Measurements from ENCODE around the gene MXRA8.
A peak's percentile ranks its signal among the peaks of the same experiment; 100 is the strongest.
"Not testable (repeated sequence)": the region's sequence is repeated elsewhere in the genome, so short reads cannot be mapped to it uniquely, and the experiment has no call there.

MXRA8 gene

GRCh38 chr1:1318777-1319645, 39.3 kb downstream of the MXRA8 start:
- DNase-seq: no peak

DNA sequence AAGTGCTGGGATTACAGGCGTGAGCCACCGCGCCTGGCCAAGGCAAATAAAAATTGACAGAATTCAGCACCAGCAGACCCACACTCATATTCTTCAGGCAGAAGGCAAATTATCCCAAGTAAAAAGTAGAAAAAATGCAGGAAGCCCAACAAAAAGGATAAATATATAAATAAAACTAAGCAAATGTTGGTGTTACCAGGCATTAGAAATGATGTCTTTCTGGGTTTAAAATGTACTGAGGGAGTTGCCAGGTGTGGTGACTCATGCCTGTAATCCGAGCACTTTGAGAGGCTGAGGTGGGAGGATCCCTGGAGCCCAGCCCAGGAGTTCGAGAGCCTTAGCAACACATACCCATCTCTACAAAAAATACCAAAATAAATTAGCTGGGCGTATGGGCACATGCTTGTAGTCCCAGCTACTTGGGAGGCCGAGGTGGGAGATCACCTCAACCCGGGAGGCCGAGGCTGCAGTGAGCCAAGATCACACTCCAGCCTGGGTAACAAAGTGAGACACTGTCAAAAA, 40.2 kb downstream of the MXRA8 start:
- DNase-seq: no peak

DNA sequence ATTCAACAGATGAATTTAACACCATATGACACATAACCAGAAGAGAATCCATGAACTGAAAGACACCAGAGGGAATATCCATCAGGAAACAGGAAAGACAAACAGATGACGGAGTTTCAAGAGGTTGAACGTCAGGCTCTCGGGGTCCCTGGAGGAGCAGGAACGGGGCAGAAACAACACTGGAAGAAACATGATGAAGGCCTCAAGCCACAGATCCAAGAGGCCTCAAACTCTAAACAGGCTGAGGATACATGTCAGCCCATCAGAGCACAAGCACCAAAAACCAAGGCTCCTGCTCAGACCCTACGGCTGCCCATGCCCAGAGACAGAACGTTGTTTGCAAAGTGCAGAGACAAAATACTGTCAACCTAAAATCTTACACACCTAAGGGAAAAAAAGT, 40.9 kb downstream of the MXRA8 start:
- no peak for DNase-seq

DNA sequence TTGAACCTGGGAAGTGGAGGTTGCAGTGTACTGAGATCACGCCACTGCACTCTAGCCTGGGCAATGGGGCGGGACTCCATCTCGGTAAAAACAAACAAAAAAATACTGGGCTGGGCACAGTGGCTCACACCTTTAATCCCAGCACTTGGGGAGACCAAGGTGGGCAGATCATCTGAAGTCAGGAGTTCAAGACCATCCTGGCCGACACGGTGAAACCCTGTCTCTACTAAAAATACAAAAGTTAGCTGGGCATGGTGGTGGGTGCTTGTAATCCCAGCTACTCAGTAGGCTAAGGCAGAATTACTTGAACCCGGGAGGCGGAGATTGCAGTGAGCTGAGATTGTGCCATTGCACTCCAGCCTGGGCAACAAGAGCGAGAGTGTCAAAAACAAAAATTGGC, 42.2 kb downstream of the MXRA8 start:
- DNase-seq: not testable (repeated sequence)

DNA sequence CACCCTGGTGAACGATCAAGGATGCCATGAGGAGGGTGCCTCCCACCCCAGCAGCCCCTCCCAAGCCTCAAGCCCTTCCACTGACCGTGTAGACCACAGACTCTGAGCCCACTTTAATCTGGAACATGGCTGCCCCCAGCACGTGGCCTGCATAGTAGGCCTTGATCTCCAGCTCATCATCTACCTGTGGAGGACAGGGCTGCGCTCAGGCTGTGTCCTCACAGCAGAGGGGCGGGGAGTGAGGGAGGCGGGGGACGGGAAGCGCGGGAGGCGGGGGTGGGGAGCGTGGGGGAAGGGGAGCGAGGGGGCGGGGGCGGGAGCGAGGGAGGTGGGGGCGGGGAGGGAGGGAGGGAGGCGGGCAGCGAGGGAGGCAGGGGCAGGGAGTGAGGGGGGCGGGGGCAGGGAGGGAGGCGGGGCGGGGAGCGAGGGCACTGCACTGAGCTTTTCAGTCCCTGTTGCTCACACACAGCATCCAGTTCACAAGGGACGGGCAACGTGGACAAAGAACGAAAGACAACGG, 42.9 kb downstream of the MXRA8 start:
- DNase-seq: no peak

DNA sequence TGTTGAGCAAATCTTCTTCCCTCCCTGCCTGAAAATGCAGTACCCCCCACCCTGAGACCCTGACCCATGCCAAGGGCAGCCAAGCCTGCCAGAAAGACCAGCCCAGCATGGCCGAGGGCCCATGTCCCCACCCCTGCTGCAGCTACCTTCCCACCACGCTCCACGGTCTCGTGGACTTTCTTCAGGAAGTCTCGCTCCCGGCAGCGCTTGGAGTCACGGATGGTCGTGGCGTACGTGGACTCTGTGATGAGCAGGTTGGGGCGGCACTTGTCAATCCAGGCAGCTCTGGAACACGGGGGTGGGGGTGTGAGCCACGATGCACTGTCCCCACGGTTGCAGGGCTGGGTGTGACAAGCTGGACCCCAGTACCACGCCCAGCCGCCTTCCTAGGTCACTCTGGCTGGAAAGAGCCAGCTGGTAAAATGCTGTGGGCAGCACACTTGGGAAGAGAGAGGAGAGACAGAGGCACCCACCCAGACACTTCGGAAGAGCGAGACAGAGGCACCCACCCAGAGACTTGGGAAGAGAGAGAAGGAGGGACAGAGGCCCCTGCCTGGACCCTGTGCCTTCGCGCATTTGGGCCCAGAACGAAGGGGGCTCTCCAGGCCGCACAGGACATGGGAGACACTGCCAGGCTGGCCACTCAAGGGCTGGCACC, 43.5 kb downstream of the MXRA8 start:
- no peak for DNase-seq

DNA sequence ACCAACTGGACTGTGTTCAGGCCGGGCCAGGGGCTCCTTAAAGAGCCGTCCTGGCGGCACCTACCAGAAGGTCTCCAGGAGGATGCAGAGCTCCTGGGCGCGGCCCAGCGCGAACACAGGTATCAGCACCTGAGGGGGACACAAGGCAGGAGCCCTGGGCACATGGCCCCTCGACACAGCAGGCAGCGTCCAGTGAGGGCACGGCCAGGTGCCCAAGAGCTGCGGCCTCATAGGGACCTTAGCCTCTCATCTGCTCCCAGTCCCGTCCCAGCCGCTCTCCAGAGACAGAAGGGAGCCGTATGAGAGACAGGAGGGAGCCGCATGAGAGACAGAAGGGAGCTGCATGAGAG, 44.1 kb downstream of the MXRA8 start:
- DNase-seq: no peak

DNA sequence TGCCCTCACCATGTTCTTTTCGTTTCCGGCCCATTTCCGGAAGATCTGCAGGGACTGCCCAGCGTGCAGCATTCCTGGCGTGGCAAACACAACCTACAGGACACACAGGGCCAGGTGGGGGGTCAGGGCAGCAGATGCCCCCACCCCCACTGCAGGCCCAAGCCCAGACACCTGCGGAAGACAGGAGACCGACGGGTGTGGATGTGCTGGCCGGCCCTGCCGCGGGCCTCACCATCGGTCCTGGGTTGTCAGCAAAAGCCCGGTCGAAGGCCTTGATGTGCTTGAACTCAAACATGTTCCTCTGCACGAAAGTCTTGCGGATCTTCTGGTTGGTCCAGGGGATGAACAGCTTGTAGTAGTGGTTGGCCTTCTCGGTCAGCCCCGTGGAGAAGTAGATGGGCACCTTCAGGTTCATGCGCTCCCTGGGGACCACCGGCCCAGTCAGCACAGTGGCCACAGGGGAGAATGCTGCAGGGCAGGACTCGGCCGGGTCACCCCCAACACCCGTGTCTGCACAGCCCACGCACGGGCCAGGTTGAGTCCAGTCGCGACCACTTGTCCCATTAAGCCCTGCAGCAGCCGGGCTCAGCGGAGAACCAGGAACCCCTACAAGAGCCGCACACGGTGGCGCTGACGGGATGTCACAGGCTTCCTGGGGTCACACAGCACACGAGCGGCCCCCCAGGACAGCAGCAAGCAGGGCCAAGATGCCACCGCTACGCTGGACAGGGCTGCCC, 44.7 kb downstream of the MXRA8 start:
- DNase-seq: no peak

DNA sequence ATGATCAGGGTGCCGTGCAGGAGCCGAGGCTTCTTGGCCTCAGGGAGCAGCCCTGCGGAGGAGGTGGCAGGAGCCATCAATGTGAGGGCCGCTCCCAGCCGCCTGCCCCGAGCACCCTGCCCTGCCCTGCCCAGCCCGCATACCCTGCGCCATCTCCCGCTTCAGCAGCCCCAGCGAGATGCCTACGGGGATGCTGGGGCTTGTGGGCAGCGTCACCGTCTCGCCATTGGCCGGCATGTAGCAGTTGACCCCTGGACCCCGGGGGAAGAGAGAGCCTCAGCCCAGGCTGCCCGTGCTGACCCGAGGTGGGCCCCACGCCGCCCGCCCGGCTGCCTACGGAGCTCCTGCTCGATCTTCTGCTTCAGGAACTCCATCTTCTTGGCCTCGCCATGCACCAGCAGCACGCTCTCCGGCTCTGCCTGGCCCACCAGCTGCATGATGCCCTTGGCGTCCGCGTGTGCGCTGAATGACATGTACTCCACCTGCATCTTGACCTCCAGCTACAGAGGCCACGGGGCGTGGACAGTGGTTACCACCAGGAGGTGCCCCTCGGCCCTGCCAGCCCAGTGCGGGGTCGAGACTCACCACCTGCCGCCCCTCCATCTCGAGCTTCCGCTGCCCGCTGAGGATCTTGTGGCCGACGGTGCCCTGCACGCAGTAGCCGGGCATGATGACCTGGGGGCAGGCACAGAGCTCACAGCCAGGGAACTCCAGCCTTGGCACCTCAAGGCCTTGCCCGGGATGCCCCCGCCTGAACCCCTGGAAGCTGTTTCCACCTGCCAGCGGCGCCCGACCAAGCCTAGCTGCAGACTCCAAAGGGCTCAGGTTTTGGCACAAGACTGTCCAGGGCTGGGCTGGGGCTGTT, 45.7 kb downstream of the MXRA8 start:
- DNase-seq: no peak

GRCh38 chr1:1311107-1312104, 46.9 kb downstream of the MXRA8 start:
- no peak for DNase-seq

DNA sequence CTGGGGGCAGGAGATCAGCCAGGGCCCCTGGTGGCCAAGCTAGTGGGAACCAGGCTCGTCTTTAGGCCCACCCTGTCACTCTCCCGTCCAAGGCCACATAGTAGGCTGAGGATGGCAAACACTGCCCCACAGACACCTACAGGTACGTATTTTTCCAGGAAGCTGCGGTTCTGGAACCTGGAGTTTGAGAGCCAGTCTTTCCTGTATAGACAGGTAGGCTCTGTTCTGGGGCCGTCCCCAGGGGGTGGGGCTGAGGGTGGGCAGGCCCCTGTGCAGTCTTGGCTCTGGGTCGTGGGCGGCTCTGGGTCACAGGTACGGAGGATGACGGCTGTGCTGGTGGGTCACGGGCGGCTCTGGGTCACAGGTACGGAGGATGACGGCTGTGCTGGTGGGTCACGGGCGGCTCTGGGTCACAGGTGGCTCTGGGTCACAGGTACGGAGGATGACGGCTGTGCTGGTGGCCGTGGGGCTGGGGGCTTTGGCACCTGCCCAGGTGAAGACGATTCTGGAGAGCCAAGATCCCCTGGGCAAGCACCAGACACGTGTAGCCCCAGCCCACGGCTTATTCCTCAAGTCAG, 47.8 kb downstream of the MXRA8 start:
- no peak for DNase-seq

DNA sequence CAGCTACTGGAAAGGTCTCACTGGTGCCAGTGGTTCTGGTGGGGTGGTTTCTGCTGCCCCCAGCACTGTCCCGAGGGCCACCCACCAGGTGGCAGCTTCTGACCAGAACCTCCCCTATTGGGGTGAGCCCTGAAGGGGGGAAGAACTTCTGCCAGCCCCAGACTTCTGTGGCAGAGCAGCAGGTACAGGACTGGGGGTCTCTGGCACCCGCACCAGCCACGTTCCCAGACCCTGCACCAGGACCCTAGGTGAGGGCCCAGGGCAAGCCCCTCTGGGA, 48.3 kb downstream of the MXRA8 start:
- DNase-seq: no peak

GRCh38 chr1:1309251-1310108, 48.9 kb downstream of the MXRA8 start:
- no peak for DNase-seq

- no peak for DNase-seq
Measured at GRCh38 chr1:1308756-1309250, 49.6 kb downstream of the MXRA8 start.

GRCh38 chr1:1307923-1308755, 50.2 kb downstream of the MXRA8 start, which contains the start of the genes ACAP3 and PUSL1:
Gene ACAP3, minus strand, starts transcription at chr1:1307930. Its CDS starts 115 bp downstream, at chr1:1307815.
Gene PUSL1, plus strand, starts transcription at chr1:1308597. Its CDS starts 47 bp downstream, at chr1:1308644.
- peak; percentile 70 for DNase-seq

GRCh38 chr1:1307261-1307922, 51.0 kb downstream of the MXRA8 start:
- DNase-seq: no peak

GRCh38 chr1:1306661-1307260, 51.6 kb downstream of the MXRA8 start:
- no peak for DNase-seq
